ENCODE data around the gene TLR10. TPM values are rescaled to one million over a fixed set of nuclear protein-coding genes. Genes with fewer than 3 reads are reported as not detected.

TLR10 gene
- total and polyA plus RNA-seq, 2 experiments from 2014 or later, result 0.14 TPM; not detected in 1

GRCh38 chr4:38800961-38801450 is 18.2 kb upstream of the TLR10 start (continued):
- no peak for TF ChIP-seq ZNF114 (CRISPR knock-in tag; IDR thresholded peaks at IDR 0.05)

- Histone ChIP-seq H4K20me1 (replicated peaks; ENCODE audit: insufficient read depth) (no peaks in the 10 kb centered on the region), H3K4me3 (no peak overlapping the region), H3K4me1 (ENCODE audit: insufficient read depth) (no peaks in the 10 kb centered on the region), H3K27me3 (ENCODE audit: insufficient read depth) (no peaks in the 10 kb centered on the region), H3K36me3 (ENCODE audit: insufficient read depth) (no peaks in the 10 kb centered on the region), H3K4me2 (no peak overlapping the region), H3K79me2 (replicated peaks; ENCODE audit: insufficient read depth) (no peaks in the 10 kb centered on the region), H3F3A (replicated peaks; ENCODE audit: low read depth) (no peaks in the 10 kb centered on the region), H3K27ac (ENCODE audit: low read depth) (no peak overlapping the region), H2AFZ (no peak overlapping the region), H3K9me2 (ENCODE audit: insufficient read depth) (peaks cover 4% of the 10 kb centered on the region)
- Mint-ChIP-seq H3K27me3 (ENCODE audit: insufficient read depth, low read depth, poor library complexity) (no peaks in the 10 kb centered on the region), H3K36me3 (ENCODE audit: low read depth) (peaks cover 17% of the 10 kb centered on the region), H3K27ac (no peak overlapping the region), H3K9me3 (peaks cover 34% of the 10 kb centered on the region), H3K4me1 (no peaks in the 10 kb centered on the region; the same call in 2 of the 3 replicates), H3K4me3 (no peak overlapping the region)
- no peak for DNase-seq (ENCODE audit: low spot score)
- no peak for ATAC-seq
- TF ChIP-seq EZH2 (IDR thresholded peaks at IDR 0.05; ENCODE audit: low read depth, unreplicated experiment), result no peak
- no peak for TF ChIP-seq POLR2AphosphoS5 (IDR thresholded peaks at IDR 0.05; ENCODE audit: low read depth)
- no peak for TF ChIP-seq ETS1 (IDR thresholded peaks at IDR 0.05)
- TF ChIP-seq ZNF114 (CRISPR knock-in tag; IDR thresholded peaks at IDR 0.05), result no peak
- TF ChIP-seq NANOG (IDR thresholded peaks at IDR 0.05; ENCODE audit: borderline replicate concordance), result no peak
- no peak for TF ChIP-seq CREB1 (CRISPR knock-in tag; IDR thresholded peaks at IDR 0.05; ENCODE audit: low read depth)
- TF ChIP-seq CTCF (conservative IDR thresholded peaks at IDR 0.05; ENCODE audit: low read depth in 2 of 2), result no peak
- no peak for TF ChIP-seq ZNF331 (CRISPR knock-in tag; IDR thresholded peaks at IDR 0.05; ENCODE audit: low read depth)
- TF ChIP-seq STAT1 (IDR thresholded peaks at IDR 0.05; ENCODE audit: unreplicated experiment), result no peak
- TF ChIP-seq JUNB (IDR thresholded peaks at IDR 0.05; ENCODE audit: unreplicated experiment), result no peak
- no peak for TF ChIP-seq REST (IDR thresholded peaks at IDR 0.05; ENCODE audit: unreplicated experiment)
- no peak for TF ChIP-seq EZH2phosphoT487 (IDR thresholded peaks at IDR 0.05; ENCODE audit: unreplicated experiment)
- TF ChIP-seq ZNF462 (CRISPR knock-in tag; IDR thresholded peaks at IDR 0.05), result no peak
Observed at GRCh38 chr4:38800366-38800765, 17.6 kb upstream of the TLR10 start.
